HG02852 (cell line): ENCODE results near the gene LRMDA.
"Not testable (repeated sequence)": the region's sequence is repeated elsewhere in the genome, so short reads cannot be mapped to it uniquely, and the experiment has no call there.

Experiments
- ATAC-seq: cut with Tn5 transposase; IDR thresholded peaks from one replicate; pipeline ENCODE4 v1.9.1; 2021; ENCODE audit warnings: mild to moderate bottlenecking, moderate library complexity; ENCODE audit not compliant: unreplicated experiment

Gene LRMDA

DNA sequence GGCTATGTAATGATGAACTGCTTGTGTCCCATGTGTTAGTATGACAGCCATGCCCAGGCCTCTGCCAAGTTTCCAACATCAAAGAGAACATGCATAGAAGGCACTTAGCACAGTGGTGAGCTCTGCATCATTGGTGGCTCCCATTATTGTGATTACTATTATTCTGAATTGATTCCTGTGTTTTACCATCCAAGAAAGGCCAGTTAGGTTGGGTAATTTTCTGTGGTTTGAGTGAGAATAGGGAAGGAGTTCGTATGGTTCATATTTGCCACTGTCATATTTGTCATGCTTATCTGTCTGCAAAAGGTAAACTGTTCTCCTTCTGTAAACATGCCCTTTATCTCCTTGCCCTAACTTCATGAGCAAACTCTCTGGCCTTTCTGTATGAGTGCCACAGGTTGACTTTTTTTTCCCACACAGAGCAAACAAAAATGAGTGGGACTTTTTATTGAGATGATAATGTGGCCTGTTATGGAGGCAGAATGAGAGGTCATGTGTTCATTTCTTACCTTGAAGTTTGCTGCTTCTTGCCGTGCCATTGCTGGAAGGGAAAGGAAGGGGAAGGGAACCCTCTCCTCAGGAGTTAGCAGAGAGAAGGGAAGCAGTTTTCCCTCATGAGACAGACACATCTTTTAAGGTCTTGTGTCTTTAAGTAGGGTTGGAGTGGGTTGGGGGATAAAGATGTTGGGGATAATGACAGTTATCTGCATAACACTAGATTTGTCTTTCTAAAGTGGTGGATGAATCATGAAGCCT, 301.9 kb downstream of the LRMDA start:
- no peak for ATAC-seq

DNA sequence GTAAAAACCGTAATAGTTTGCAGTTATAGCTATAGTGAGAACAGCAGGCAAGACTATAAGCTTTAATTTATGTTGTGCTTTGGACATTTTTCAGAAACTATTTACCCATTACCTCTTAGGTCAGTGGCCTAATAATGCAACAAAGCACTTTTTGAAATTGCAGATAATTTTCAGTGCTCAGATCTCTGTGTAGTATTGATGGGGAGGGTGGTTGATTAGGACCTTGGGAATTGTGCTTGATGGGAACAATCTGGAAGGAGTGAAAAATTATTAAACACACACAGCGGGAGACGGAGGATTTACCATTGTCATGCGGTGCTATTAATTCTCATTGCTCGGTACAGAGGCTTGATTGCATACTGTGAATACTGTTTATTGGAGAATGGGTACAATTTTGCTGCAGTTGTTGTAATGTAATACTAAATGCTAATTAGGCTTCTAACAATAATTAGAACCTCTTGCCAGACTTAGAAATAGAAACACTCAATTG, 304.8 kb downstream of the LRMDA start:
- no peak for ATAC-seq

DNA sequence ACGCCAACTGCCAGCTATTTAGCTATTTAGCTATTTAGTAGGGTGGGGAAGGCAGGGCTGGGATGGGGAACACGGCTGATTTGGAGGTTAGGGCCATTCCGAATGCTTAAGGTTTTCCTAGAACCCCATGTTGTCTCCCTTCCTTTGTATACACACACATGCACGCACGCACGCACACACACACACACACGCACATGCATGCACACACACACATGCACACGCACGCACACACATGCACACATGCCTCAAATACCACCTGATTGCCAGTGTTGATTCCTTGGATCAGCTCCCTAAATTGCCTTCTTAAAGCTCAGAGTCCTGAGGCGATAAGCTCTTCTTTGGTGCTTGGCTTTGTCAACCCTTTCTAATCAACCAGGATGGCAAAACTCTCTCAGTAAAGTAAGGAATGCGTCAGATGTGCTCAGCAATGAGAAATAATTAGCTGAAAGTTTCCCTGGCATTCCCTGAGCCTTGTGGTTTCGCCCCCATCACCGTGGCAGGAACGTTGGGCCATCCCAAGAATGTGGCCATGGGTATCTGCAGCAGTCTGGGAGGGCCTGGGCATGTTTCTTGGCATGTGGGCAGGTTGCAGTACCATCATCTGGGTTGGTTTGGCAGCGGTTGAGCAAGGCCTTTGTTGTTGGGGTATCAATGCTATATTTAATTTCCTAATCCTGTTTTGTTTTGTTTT, 305.6 kb downstream of the LRMDA start:
- no peak for ATAC-seq

DNA sequence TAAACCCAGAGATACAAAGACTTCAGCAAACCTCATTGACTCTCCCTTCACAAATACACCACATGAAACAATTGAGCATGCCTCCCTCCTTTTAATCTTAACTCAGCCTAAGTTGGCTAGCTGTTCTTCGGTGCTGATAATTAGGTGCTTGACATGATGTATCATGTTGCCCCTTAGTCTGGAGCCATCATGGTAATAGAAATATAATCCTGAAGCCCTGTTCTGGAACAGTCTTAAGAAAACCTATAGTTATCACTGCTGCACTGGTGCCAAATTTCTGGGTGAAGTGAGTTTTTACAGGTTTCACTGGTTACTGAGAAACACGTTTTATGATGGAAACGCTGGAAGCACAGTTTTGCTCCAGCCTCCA, 306.1 kb downstream of the LRMDA start:
- no peak for ATAC-seq

DNA sequence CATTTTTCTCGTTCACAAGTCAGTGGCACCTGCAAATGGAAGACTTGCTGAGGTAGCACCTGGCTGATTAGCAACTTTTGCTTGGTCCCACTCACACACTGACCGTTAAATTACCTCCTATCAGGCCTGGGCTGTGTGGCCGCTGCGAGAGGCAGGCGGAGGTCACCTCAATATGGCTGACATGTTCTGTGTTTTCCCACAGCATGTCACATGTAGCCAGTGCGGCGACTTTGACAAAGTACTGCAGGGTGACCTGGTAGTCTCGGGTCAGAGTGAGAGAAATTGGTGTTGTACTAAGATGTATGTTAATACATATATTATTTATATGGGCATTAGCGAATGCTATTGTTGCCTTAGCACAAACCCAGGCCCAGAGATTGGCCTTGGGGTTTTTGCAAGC, 307.5 kb downstream of the LRMDA start:
- ATAC-seq: no peak

DNA sequence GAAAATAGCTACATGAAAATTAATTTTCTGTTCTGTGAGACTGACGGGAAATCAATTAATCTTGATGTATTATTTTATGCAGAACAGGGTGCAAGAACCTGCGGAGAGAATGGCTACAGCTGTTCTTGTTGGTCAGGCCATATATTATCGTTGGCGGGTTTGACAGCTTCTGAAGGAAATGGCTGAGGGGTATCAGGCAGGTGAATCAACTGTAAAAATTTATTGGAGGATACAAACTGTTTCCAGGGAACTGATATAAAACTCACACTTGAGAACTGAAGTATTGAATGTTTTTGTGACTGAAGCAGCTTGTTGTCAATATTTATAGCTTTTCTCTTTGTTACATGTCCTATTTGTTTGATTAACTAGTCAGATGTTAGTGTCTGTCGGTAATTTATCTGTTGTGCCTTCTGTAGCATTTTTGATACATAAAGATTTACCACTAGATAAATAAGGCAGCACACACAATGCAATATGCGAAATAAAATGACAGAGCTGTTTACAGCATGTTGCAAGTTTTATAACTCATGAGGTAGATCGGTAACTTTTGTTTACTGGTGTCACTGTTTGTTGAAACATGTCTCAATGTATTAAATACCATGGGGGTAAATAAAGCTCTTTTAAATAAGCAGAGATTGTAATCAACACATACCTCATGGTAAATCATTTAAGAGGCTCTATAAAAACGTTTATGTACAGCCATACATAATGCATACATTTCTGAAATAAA, 308.2 kb downstream of the LRMDA start:
- no peak for ATAC-seq

DNA sequence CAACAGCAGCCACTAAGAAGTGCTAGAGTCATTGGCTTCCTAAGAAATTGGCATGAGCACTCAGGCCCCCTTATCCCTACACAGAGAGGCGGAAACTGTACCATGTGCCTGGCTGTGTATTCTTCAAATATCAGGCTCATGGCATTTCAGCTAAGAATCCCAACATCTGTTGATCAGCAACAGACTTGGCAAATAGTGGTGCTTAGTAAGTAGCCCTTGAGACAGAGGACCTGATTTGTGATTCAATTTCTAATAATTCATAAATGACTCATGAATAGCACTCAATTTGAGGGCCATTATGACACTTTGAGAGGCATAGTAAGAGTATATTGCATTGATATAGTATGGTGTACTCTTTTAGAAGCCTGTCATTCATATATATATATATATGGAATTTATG, 309.1 kb downstream of the LRMDA start:
- ATAC-seq: no peak

DNA sequence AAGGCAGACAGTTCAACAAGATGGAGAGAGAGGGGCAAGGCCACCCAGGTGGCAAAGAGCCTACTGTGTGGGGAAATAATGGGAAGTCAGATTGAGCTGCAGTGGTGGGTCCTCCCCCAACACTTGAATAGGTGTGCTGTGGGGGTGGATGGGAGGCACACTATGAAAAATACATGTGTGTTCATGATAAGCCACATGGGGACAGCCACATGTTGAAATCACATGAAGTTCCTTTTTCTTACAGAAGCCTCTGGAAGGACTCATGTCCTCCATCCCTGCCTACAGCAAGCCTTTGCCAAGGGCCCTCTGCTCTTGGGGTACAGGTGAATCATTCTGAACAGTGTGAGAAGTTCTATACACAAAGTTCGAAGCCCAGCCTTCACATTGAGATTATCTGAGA, 310.9 kb downstream of the LRMDA start:
- no peak for ATAC-seq

DNA sequence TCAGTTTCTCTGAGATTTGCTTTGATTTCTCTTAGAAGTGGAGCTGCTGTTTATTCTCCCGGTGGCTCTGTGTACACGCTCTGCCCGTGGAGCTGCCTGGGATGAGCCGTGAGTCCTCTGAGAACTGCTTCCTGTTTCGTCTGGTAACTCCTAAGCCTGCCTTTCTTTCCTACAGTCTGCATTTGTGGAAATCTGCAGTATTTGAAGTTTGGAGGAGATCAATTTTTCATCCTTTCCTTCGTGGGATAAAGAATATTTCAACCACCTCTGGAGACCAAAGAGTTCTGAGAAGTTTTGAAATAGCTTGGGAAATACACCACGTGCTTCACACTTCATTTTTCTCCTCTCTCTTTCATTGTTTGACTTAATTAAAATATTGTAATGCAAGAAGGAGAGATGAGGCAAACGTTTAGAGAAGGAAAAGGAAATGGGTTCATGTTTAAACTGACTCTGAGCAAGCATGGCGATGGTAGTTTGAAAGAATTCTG, 311.9 kb downstream of the LRMDA start:
- no peak for ATAC-seq

DNA sequence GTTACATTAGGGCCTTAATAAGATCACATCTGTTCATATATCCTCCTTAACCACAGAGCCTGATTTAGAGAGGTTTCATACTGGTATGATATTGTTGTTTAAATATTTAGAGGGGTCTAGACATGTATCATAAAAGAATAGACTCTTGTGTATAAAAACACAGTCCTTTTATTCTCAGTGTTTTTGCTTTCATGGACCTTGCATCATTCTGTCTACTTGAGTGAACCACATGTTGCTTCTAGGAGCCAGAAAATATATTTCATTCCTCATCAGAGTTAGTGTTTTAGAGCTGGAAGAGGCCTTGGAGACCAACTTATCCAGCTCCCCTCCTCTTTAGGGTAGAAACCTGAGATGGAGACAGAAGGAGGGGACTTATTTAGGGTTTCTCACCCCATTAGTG, 312.8 kb downstream of the LRMDA start:
- ATAC-seq: no peak

DNA sequence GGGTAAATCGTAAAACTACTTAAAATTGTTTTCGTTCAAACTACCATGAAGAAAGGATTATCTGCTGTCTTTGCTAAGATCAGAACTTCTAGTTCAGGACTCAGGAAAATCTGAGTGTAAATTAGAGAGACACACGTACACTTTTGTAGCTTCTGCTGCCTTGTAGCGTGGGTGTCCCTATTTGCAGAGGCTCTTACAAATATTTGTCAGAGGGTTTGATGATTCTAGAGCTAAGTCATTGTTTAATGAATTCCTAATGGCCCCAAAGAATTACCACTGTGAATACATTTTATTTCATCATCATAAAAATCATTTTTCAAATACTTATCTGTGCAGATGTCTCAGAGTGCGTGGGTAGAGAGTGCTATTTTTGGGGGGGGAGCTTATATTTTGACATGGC, 314.9 kb downstream of the LRMDA start:
- ATAC-seq: no peak

DNA sequence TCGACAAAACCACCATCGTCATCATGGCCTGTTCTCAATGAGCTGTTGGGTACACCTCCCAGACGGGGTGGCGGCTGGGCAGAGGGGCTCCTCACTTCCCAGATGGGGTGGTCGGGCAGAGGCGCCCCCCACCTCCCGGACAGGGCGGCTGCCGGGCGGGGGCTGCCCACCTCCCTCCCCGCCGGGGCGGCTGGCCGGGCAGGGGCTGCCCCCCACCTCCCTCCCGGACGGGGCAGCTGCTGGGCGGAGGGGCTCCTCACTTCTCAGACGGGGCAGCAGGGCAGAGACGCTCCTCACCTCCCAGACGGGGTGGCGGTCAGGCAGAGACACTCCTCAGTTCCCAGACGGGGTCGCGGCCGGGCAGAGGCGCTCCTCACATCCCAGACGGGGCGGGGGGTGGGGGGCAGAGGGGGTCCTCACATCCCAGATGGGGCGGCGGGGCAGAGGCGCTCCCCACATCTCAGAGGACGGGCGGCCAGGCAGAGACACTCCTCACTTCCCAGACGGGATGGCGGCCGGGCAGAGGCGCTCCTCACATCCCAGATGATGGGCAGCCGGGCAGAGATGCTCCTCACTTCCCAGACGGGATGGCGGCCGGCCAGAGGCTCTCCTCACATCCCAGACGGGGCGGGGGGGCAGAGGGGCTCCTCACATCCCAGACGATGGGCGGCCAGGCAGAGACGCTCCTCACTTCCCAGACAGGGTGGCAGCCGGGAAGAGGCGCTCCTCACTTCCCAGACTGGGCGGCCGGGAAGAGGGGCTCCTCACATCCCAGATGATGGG, 318.9 kb downstream of the LRMDA start:
- not testable (repeated sequence) for ATAC-seq

DNA sequence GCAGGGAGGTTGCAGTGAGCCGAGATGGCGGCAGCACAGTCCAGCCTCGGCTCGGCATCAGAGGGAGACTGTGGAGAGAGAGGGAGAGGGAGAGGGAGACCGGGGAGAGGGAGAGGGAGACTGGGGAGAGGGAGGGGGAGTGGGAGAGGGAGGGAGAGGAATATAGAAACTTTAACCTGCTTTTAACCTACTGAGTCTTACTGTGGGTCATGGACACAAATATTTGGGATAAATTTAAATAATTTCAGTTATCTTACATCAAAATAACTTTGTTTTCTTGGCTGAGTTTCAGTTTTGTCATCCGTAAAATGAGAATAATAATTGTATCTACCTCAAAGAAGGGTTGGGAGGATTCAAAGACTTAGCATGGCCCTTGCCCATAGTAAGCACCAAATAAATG, 319.8 kb downstream of the LRMDA start:
- no peak for ATAC-seq

DNA sequence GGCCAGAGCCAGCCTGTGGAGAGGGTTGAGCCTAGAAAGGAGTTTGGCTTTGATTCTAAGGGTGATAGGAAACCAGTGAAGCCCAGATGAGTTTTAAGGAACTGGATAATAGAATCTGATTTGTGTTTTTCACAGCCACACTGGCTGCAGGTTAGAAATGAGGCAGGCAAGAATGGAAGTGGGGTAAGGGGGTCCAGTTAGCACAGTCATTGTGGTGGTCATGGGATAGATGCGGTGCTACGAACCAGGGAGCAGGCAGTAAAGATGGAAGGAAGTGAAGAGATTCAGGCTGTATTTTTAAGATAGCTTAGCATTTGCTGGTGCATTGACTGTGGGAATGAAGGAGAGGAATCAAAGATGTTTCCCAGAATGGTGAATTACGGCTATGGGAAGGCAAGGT, 322.2 kb downstream of the LRMDA start:
- ATAC-seq: no peak

DNA sequence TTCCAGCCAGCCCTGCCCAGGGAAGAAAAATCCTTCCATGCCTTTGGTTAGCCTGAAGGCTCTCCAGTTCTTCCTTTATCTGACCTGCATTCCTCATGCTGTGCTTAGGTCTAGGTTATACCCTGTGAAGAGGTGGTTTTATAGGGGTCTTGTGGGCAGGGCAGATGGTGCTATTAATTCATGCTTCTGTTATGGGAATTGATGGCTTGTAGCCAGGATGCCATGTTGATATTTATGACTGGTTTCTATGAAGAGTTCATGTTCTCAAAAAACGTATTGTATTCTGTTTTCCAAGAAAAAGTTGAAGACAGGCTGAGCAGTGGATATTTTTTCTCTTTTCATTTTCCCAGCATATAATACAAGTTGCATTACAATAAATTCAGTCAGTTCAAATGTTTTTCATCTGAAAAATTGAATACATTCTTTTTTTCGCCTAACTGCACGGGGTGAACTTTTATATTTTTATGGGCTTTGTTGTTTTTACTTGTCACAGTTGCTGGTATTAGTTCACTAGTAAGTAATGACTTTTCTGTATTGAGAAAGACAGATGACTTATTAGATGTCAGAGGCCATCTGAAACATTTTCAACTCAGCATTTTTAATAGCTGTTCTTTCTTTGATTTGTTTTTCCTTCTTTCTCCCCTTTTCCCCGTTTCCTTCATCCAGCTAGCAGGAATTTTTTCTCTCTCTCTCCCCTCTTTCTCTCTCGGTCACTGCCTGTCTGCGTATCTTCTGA, 322.8 kb downstream of the LRMDA start:
- no peak for ATAC-seq

DNA sequence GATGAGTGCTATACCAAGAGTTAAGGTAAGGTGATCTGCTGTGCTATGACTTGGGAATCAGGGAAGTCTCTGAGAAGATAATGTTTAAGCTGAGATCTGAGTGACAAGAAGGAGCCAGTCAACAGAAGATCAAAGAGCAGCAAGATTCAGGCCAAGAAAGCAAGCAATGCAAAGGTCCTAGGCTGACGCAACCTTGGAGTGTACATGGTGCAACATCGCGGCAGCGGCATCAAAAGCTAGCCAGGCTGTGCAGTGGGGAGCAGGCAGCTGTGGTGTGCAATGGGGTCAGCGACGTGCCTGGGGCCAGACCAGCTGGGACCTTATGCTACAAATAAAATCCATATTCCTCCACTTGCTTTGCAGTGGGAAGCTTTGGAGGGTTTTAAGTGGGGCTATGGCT, 324.1 kb downstream of the LRMDA start:
- no peak for ATAC-seq

DNA sequence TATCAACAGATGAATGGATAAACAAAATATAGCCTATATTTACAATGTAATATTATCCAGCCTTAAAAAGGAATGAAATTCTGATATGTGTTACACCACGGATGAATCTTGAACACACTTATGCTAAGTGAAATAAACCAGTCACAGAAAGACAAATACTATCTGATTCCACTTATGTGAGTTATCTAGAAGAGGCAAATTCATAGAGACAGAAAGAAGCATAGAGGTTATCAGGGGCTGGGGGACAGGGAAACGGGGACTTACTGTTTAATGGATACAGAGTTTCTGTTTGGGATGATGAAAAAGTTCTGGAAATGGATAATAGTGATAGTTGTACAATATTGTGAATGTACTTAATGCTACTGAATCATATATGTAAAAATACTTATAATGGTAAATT, 329.9 kb downstream of the LRMDA start:
- no peak for ATAC-seq

DNA sequence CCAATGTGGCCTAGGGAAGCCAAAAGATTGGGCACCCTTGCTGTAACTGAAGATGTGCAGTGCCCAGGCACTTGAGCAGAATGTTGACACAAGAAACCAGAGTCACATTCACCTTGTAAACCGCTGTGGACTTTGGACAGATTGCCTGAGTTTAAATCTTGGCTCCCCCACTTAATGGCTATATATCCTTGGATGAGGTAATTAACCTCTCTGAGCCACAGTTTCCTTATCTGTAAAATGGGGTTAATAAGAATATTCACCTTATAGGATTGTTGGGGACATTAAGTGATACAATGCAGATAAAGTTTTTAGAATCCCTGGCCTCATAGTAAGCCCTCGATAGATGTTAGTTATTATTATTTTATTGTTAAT, 331.0 kb downstream of the LRMDA start:
- no peak for ATAC-seq

DNA sequence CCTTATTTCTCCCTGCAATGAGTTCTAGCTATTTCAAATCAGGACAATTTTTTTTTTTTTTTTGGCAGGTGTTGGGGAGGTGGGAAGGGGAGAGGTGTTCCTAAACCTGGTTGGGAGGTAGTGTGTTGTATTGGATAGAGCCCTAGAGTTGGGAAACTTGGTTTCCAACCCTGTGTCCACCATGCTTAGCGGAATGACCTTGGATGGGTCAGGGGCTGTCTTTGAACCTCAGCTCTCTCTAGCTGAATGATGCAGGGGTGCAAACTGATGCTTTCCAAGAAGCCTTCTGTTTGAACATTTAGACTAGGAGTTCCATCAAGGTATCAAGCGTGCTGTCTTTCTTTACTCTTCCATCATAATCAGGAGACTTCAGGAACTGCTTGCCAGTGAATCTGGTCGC, 332.2 kb downstream of the LRMDA start:
- no peak for ATAC-seq
